ENCODE data around the gene PALM. TPM values are rescaled to one million over a fixed set of nuclear protein-coding genes. Genes with fewer than 3 reads are reported as not detected.

PALM gene
- 123 TPM for total RNA-seq

DNA sequence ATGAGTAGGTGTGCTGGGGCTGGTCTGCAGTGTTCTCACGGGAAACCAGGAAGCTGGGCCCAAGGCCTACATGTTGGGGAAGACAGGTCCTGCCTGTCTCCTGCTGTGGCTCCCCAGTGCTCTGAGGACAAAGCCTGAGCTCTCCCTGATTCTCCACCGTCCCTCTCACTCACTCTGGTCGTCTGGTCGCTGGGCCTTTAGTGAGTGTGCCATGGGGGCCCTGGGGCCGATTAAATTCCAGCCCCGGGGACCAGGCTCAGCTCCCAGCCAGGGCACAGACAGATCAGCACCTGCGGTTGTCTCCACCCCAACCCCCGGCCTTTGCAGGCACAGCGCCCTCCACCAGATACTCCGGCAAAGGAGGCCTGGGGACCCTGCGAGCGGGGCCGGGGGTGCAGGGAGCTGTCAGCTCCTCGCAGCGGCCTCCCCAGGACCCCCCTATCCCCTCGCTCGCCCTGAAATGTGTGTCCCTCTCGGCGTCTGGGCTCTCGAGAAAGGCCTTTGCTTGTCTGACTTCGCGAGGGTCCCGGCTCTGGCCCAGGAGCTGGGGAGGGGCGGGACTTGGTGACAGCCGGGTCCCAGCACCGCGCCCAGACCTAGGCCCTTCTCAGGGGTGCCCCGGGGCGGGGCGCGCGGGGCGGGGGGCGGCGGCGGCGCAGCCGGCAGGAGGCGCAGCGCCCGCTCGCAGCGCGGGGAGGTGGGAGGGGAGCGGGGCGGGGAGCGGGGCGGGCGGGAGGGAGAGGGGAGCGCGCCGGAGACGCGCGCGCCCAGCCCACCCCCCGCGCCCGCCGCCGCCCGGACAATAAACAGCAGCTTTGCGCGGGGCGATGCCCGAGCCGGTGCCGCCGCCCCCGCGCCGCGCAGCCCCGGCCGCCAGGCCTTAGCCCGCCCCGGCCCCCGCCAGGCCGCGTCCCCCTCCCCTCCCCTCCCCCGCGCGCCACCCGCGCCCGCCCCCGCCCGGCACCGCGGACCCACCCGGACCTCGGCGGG is at the start of gene PALM:
TSS of gene PALM (plus strand) at position 782 of the 990 bp plus-strand sequence. CDS start 212 bp downstream, outside the sequence.

DNA sequence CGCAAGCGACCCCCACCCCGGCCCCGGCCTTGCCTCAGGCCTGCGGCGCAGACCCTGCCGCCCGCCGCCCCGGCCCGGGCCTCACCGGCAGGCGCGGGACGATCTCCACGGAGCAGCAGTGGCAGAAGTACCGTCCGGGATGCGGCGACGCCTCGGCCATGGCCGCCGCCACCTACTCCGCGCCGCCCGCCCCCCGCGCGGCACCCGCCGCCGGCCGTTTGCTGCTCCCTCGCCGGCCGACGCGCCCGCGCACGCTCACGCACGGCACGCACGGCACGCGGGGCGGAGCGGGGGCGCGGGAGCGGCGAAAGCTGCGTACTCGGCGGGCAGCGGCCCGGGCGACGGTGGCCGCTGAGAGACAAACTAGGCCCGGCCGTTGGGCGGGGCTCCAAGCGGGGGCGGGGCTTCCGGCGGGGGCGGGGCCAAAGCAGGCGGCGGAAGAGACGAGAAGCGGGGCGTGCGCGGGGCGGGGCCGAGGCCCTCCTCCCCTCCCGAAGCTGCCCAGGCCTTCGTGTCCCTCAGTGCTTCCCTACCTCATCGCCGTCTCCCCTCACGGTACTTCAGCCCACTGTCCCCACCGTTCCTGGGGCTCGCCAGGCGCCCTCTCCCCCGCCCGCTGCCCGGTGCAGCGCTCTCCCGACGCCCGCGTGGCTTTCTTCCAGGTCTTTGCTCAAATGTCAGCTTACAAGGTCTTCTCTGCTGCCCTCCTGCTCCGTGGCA is 45.6 kb upstream of the PALM start, which contains the start of gene RNF126:
TSS of gene RNF126 (minus strand) at position 253 of the 720 bp plus-strand sequence. CDS start at position 160, 93 bp downstream.

DNA sequence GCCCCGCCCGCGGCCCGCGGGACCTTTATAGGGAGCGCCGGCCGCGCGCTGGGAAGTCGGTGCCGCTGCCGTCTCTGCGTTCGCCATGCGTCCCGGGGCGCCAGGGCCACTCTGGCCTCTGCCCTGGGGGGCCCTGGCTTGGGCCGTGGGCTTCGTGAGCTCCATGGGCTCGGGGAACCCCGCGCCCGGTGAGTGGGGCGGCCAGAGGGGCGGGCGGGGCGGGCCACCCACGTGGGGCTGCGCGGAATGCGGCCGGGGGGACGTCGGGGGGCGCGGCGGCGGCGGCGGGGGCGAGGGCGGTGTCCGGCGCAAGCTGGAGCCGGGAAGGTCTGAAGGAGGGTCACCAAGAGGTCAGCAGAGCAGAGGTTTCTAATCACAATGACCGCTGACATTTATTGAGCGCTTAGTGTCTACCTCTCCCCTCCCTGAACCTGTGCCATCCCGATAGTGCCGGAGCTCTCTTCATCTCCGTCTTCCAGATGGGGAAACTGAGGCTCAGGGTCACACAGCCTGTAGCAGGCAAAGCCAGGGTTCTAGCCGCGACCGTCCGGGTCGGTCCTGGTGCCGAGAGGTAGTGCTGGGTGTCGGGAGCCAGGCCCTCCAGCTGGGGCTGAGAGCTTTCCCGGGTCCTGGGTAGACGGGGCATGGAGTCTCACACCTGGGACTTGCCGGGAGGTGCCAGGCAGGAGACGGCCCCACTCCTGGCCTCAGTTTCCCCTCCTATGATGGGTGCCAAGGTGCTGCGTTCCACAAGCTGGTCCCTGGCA is 32.2 kb upstream of the PALM start, which contains the start of gene FSTL3:
TSS of gene FSTL3 (plus strand) at position 54 of the 767 bp plus-strand sequence. CDS start at position 86, 32 bp downstream.

GRCh38 chr19:695352-695949 is 13.3 kb upstream of the PALM start, which contains the start of gene PRSS57:
TSS of gene PRSS57 (minus strand) at chr19:695452. CDS start at chr19:695430, 22 bp downstream.

DNA sequence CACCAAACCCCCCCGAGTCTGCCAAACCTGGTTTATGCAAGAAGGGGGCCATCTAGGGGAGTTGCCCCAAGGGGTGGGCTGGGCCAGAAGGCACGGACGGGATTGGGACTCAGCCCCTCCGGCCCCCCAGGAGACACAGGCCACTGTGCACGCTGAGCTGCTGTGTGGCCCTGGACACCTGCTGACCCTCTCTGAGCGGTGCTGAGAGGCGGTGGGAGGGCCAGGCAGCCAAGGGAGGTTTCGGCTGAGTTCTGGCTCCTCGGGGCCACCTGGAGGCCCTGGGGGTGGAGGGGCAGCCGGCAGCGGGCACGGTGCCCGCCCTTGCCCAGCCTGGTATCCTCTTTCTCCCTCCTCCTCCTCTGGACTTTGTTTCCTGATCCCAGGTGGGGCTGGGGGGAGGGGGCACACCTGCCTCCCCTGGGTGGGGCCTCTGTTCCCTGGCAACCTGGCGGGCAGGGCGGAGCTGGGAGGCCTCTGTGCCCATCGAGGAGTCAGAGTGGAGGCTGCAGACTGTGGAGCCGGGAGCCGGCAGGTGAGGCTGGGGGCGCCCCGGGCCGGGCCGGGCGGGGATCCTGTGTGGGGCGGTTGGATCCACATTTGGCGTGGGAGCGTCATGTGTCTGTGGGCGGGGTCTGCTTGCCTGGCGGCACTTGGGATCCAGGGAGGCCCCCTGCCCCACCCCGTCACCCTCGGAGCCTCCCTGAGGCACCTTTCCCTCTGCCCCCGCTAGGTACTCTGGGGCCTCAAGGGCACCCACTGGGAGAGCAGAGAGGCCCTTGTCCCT is 42.1 kb downstream of the PALM start, which contains the start of gene MISP:
TSS of gene MISP (plus strand) at position 473 of the 784 bp plus-strand sequence. CDS start 5,835 bp downstream, outside the sequence.

GRCh38 chr19:796692-797527 is 88.2 kb downstream of the PALM start, which contains the start of gene PTBP1:
TSS of gene PTBP1 (plus strand) at chr19:797452. CDS start at chr19:797498, 46 bp downstream.

Other genes with a start within 250 kb of the PALM start
- gene SHC2, start 247.9 kb upstream of the PALM start, total RNA-seq, result 18.2 TPM
- 0.63 TPM for gene MADCAM1, start 212.4 kb upstream of the PALM start, total RNA-seq
- 18.8 TPM for gene TPGS1, start 201.4 kb upstream of the PALM start, total RNA-seq
- 41.6 TPM for gene CDC34, start 177.2 kb upstream of the PALM start, total RNA-seq
- not detected for gene GZMM, start 164.9 kb upstream of the PALM start, total RNA-seq
- 101 TPM for gene BSG, start 136.3 kb upstream of the PALM start, total RNA-seq
- gene HCN2, start 119.1 kb upstream of the PALM start, total RNA-seq, result 9.1 TPM
- 21.6 TPM for gene POLRMT, start 75.4 kb upstream of the PALM start, total RNA-seq
- gene FGF22, start 69.1 kb upstream of the PALM start, total RNA-seq, result 0.63 TPM
- gene RNF126, start 45.7 kb upstream of the PALM start, total RNA-seq, result 20.0 TPM
- 2.8 TPM for gene FSTL3, start 32.5 kb upstream of the PALM start, total RNA-seq
- gene PRSS57, start 13.5 kb upstream of the PALM start, total RNA-seq, result not detected
- not detected for gene MISP, start 42.2 kb downstream of the PALM start, total RNA-seq
- gene PTBP1, start 88.5 kb downstream of the PALM start, total RNA-seq, result 60.7 TPM
- gene PLPPR3, start 113.0 kb downstream of the PALM start, total RNA-seq, result 98.3 TPM
- gene AZU1, start 118.9 kb downstream of the PALM start, total RNA-seq, result 0.94 TPM
- 0.94 TPM for gene PRTN3, start 132.1 kb downstream of the PALM start, total RNA-seq
- gene ELANE, start 143.4 kb downstream of the PALM start, total RNA-seq, result not detected
- 0.31 TPM for gene CFD, start 150.7 kb downstream of the PALM start, total RNA-seq
- gene MED16, start 184.3 kb downstream of the PALM start, total RNA-seq, result 35.4 TPM
- gene RNU6-9, start 184.5 kb downstream of the PALM start, total RNA-seq, result not detected
- gene R3HDM4, start 204.3 kb downstream of the PALM start, total RNA-seq, result 29.1 TPM
- gene KISS1R, start 208.4 kb downstream of the PALM start, total RNA-seq, result not detected
- 11.3 TPM for gene ARID3A, start 217.1 kb downstream of the PALM start, total RNA-seq

Measured in parietal lobe (tissue), 1 donor.